SJCRH30 (cell line): ENCODE data around the gene ASB2. TPM values are rescaled to one million over a fixed set of nuclear protein-coding genes. Genes with fewer than 3 reads are reported as not detected.
A peak's percentile ranks its signal among the peaks of the same experiment; 100 is the strongest.

Experiments
- DNase-seq, 2 experiments: peaks; one replicate each; pipeline ENCODE4 v3.0.0-alpha.2; 2015 to 2020
- H3K27ac ChIP-seq: fragments of 250-450 bp; sonication (Bioruptor Pico); 2 replicates; pipeline ENCODE4 v1.5.1; 2020; ENCODE audit warnings: mild to moderate bottlenecking, moderate library complexity
- H3K27me3 ChIP-seq: fragments of 250-450 bp; sonication (Bioruptor Pico); 2 replicates; pipeline ENCODE4 v1.5.1; 2020; ENCODE audit warnings: mild to moderate bottlenecking, moderate library complexity
- H3K36me3 ChIP-seq: fragments of 250-450 bp; sonication (Bioruptor Pico); 2 replicates; pipeline ENCODE4 v1.5.1; 2020; ENCODE audit warnings: mild to moderate bottlenecking, moderate library complexity
- H3K4me1 ChIP-seq: fragments of 250-450 bp; sonication (Bioruptor Pico); 2 replicates; pipeline ENCODE4 v1.5.1; 2020; ENCODE audit warnings: mild to moderate bottlenecking, moderate library complexity
- H3K4me3 ChIP-seq: fragments of 250-450 bp; sonication (Bioruptor Pico); 2 replicates; pipeline ENCODE4 v1.5.1; 2020; ENCODE audit warnings: mild to moderate bottlenecking, moderate library complexity
- H3K9me3 ChIP-seq: fragments of 250-450 bp; sonication (Bioruptor Pico); replicated peaks from 2 replicates; pipeline ENCODE4 v1.5.1; 2020; ENCODE audit warnings: mild to moderate bottlenecking, moderate library complexity
- total RNA-seq: library from RNA; depleted of rRNA; stranded (reverse); fragments of >200 nt; shearing (Covaris generic); gene quantifications from 2 replicates; pipeline ENCODE4 v1.2.3, GENCODE V29; 2014

ASB2 gene
- total RNA-seq, 1 experiment from 2014 or later = 2.4 TPM

DNA sequence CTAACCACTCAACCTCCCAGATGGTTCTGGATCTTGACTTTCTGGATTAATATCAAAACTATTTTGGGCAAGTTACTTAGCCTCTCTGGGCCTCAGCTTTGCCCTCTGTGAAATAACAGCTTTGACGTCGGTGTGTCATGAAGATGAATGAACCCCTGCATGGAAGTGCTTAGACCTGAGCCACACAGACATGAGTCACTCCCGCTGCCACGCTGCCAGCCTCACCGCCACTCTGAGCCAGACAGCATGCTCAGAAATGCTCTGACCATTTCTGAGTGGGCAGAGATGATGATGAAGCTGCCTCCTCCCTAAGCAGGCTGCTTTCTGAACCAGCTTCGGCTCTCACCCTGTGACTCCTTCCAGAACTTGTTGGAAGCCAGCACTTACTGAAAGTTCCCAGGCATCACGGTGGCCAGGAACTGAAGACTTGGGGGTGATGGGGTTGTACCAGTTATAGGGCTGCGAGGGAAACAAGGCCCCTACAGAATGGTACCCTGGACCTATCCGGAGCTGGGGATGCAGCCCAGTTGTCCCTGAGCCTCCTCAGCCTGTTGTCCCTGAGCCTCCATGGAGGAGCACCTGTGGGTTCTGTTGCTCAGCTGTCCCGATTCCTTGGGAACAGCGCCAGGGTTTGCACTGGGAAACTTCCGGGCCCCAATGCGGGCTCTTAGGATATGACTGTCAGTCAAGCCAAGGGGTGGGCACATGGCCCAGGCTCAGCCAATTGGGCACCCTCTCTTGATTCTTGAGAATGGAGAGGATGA, 18.7 kb upstream of the ASB2 start:
- H3K4me3 ChIP-seq = no peak overlapping the region
- no peak overlapping the region for H3K27ac ChIP-seq
- H3K9me3 ChIP-seq = no peaks in the 10 kb centered on the region
- peaks cover 4% of the 10 kb centered on the region for H3K4me1 ChIP-seq
- DNase-seq = peak; percentile 69 to 86
- no peaks in the 10 kb centered on the region for H3K36me3 ChIP-seq
- H3K27me3 ChIP-seq = no peaks in the 10 kb centered on the region

DNA sequence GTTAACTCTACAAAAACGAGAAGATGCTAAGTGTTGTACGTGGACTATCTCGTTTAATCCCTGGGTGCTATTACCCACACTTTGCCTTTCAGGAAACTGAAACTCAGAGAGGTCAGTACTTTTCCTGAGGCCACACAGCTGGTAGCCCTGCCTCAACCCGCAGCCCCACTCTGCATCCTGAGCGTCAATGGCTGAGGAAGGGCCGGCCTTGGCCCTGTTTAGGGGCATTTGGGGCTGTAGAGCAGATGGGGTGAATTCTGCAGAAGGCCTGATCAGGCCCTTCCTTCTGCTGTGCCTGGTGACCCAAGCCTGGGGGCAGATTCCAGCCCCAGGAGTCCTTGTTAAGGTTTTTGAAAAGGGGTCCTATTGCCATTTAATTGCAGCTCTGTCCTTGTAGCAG, 17.0 kb upstream of the ASB2 start:
- Histone ChIP-seq H3K4me1 (peaks cover 4% of the 10 kb centered on the region), H3K9me3 (no peaks in the 10 kb centered on the region), H3K36me3 (no peaks in the 10 kb centered on the region), H3K4me3 (no peak overlapping the region), H3K27ac (no peak overlapping the region), H3K27me3 (no peaks in the 10 kb centered on the region)
- DNase-seq = no peak

DNA sequence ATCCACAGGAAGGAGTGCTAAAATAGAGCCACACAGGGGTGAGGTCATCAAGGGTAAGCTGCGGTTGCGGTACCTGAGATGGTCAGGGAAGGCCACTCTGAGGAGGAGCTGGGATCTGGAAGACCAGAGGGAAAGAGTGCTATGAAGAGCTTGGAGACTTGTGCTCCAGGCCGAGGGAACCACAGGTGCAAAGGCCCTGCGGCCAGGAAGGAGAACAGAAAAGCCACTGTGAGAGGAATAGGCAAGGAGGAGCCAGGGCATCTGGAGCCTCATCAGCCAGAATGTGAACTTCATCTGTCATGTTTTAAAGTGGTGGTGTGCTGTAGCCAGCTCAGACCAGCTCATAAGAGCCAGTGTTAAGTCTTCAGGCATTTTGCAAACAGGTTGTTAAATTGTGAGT, 15.3 kb upstream of the ASB2 start:
- DNase-seq = no peak
- no peaks in the 10 kb centered on the region for H3K27me3 ChIP-seq
- no peak overlapping the region for H3K4me3 ChIP-seq

DNA sequence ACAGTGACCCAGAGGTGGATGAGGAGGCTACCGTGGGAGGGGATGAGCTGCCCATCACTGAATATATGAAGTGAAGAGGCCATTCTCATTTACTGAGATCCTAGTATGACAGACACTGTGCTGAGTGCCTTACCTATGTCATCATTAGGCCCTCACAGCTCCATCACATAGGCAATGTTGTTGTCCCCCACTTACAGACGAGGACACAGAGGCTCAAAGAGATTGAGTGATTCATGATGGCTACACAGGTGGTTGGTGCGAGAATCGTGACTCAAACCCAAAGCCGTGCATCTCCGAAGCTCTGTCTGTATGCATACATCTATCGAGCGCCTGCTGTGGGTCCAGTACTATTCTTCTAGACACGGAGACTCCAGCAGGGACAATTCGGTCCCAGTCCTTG, 14.8 kb upstream of the ASB2 start:
- Histone ChIP-seq H3K4me1 (peaks cover 13% of the 10 kb centered on the region), H3K27me3 (no peaks in the 10 kb centered on the region), H3K9me3 (no peaks in the 10 kb centered on the region), H3K27ac (no peak overlapping the region), H3K36me3 (no peaks in the 10 kb centered on the region), H3K4me3 (no peak overlapping the region)
- DNase-seq = no peak

More for the DNA sequence above, 15.3 kb upstream of the ASB2 start:
- Histone ChIP-seq H3K36me3 (no peaks in the 10 kb centered on the region), H3K9me3 (no peaks in the 10 kb centered on the region), H3K27ac (no peak overlapping the region), H3K4me1 (peaks cover 13% of the 10 kb centered on the region)

DNA sequence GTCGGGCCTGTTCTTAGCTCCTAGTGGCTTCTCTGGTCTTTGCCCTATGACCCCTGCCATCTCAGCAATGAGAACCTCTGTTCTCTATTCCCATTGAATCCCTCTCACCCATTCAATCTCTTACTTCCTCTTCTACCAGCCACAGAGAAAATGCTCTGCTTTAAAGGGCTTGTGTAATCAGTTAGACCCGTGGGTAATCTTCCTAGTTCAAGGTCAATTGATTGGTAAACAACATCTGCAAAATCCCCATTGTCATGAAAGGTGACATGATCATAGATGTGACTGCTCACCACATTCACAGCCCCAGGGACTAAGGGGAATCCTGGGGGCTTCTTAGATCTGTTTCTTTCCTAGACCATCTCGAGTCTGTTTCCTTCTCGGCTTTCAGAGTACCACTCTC, 13.6 kb upstream of the ASB2 start:
- H3K27me3 ChIP-seq = no peaks in the 10 kb centered on the region
- H3K36me3 ChIP-seq = no peaks in the 10 kb centered on the region
- no peak overlapping the region for H3K4me3 ChIP-seq
- H3K4me1 ChIP-seq = peaks cover 18% of the 10 kb centered on the region
- H3K27ac ChIP-seq = no peak overlapping the region
- no peaks in the 10 kb centered on the region for H3K9me3 ChIP-seq
- DNase-seq = no peak

DNA sequence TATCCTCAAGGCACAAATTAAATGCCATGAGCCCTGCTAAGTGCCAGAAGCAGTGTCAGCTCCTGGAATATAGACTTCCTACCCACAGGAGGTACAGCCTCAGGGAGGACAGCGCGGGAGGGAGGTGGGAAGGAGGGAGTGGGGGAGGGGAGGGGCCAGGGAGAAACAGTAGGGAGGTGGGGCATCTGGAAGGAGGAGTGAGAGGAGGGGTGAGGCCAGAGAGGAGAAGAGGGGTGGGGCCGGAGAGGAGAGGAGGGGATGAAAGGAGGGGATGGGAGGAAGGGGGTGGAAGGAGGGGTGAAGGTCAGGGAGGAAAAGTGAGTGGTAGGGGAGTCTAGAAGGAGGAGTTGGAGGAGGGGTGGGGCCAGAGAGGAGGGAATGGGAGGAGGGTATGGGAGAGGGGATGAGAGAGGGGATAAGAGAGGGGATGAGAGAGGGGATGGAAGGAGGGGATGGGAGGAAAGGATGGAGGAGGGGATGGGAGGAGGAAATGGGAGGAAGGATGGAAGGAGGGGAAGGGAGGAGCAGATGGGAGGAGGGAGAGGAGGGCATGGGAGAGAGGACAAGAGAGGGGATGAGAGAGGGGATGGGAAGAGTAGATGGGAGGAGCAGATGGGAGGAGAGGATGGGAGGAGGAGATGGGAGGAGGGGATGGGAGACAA, 11.6 kb upstream of the ASB2 start:
- Histone ChIP-seq H3K27me3 (no peaks in the 10 kb centered on the region), H3K4me1 (peaks cover 38% of the 10 kb centered on the region)

DNA sequence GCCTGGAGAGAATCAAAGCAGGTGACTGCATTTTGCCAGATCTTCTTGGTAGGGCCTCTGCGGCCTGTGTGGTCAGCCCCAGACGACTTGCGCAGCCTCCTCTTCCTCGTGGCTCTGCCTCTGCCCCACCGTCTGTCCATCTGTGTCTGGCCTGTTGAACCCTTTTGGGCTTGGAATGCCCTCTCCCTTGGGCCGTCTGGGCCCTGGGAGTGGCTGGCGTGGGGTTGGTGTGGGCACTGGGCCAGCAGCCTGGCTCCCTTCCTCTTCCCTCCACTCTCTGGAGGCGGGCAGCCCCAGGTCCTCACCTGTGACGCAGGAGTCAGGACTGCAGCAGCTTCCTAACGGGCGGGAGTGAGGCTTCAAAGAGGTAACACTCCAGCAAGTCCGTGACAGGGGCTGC, 11.0 kb upstream of the ASB2 start:
- peaks cover 43% of the 10 kb centered on the region for H3K4me1 ChIP-seq
- no peaks in the 10 kb centered on the region for H3K27me3 ChIP-seq
- no peaks in the 10 kb centered on the region for H3K36me3 ChIP-seq
- no peak overlapping the region for H3K27ac ChIP-seq
- no peaks in the 10 kb centered on the region for H3K9me3 ChIP-seq
- DNase-seq = no peak
- no peak overlapping the region for H3K4me3 ChIP-seq

More for the DNA sequence above, 11.6 kb upstream of the ASB2 start:
- Histone ChIP-seq H3K27ac (no peak overlapping the region), H3K36me3 (no peaks in the 10 kb centered on the region), H3K9me3 (no peaks in the 10 kb centered on the region), H3K4me3 (no peak overlapping the region)
- DNase-seq = no peak

DNA sequence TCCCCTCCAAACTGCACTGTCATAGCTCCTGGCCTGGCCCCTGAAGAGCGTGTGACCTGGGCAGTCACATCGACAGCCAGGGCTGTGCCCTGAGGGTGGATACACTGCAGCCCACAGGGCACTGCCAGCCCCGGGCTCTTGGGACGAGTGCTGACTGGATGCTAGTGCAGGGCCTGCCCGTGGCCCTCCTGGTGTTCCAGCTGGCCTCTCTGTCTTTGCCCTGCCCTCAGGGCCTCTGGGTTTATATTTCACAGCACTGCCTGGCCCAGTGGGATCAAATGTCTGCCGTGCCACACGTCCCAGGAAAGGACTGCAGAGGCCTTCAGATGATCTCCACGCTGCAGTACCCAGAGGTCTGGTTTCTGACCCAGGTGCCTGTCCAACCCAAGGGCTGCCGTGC, 10.6 kb upstream of the ASB2 start:
- Histone ChIP-seq H3K4me3 (no peak overlapping the region), H3K36me3 (no peaks in the 10 kb centered on the region), H3K4me1 (peaks cover 48% of the 10 kb centered on the region), H3K27ac (no peak overlapping the region), H3K9me3 (no peaks in the 10 kb centered on the region), H3K27me3 (no peaks in the 10 kb centered on the region)
- DNase-seq = peak; percentile 43 to 66

DNA sequence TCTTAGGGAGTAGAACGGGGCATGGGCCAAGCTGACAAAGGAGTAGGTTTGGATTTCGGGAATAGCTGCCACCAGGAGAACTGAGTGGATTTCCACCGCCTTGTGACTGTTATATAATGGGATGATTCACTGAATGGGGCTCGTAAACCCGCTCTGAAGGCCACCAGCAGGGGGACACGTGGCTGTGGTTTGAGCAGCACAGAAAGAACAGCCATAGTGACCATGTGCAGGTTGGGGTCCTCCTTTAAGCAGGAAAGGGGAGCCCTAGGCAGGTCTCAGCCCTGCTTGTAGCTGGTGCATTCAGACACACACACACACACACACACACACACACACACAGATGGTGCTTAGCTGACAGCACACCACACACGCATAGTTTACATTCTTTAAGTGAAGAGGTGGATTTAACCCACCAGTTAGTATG, 8.6 kb upstream of the ASB2 start:
- peak; percentile 58 to 68 for DNase-seq
- Histone ChIP-seq H3K4me1 (peaks cover 59% of the 10 kb centered on the region), H3K4me3 (no peak overlapping the region), H3K9me3 (no peaks in the 10 kb centered on the region), H3K36me3 (no peaks in the 10 kb centered on the region), H3K27ac (no peak overlapping the region), H3K27me3 (no peaks in the 10 kb centered on the region)

DNA sequence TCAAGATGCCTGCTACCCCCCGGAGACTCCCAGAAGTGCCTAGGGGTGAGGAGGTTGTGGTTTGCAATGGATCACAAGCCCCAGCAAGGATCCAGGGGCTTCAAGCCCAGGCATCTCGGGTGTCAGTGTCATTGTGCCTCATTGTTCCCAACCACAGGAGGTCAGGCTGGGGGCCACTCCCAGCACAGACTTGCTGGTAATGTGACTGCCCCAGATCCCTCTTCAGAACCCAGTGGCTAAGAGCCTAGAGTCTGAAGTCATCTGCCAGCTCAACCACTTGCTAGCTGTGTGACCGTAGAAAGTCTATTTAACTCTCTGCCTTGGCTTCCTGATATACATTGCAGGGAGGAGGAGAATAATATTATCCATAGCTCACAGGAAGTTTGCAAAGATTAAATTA, 7.7 kb upstream of the ASB2 start:
- peaks cover 59% of the 10 kb centered on the region for H3K4me1 ChIP-seq
- H3K4me3 ChIP-seq = no peak overlapping the region
- no peaks in the 10 kb centered on the region for H3K9me3 ChIP-seq
- H3K27ac ChIP-seq = no peak overlapping the region
- H3K27me3 ChIP-seq = no peaks in the 10 kb centered on the region
- peak; percentile 34 to 64 for DNase-seq
- H3K36me3 ChIP-seq = no peaks in the 10 kb centered on the region

DNA sequence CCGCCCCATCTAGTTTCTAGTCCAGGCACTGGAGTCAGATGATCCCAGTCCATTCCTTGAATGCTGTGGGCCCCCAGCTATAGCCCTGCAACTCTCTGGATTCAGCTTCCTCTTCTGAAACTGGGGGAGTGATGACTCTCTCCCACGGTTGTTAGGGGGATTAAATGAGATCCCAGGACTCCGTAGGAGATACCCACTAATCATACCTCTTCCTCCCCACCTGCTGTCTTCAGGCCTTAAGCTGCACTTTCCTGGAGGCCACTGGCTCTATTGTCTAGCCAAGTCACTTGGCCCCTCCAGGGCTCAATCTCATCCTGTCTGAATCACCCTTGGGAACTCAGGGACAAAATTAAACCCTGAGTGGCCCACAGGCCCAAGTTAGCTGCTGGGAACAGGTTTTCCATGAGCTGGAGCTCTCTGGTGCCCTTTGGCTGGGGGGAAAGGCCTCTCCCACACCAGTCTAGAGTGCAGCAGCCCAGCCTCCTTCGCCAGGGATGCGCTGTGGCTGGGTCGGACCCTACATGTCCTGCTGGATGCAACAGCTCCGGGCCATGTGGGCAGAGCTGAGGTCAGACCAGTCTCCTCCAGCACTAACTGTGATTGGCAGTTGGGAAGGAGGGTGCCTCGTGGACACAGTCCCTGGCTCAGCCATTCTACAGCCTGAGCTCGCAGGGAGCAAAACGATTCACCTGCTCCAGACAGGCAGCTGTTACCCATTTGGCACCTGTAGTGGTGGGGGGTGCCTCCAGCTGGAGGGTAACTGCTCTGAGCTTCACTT, 6.0 kb upstream of the ASB2 start:
- Histone ChIP-seq H3K4me1 (peaks cover 58% of the 10 kb centered on the region), H3K36me3 (no peaks in the 10 kb centered on the region), H3K4me3 (no peak overlapping the region), H3K27ac (peak overlapping the region; percentile 69), H3K9me3 (no peaks in the 10 kb centered on the region), H3K27me3 (no peaks in the 10 kb centered on the region)
- peak; percentile 75 to 92 for DNase-seq

DNA sequence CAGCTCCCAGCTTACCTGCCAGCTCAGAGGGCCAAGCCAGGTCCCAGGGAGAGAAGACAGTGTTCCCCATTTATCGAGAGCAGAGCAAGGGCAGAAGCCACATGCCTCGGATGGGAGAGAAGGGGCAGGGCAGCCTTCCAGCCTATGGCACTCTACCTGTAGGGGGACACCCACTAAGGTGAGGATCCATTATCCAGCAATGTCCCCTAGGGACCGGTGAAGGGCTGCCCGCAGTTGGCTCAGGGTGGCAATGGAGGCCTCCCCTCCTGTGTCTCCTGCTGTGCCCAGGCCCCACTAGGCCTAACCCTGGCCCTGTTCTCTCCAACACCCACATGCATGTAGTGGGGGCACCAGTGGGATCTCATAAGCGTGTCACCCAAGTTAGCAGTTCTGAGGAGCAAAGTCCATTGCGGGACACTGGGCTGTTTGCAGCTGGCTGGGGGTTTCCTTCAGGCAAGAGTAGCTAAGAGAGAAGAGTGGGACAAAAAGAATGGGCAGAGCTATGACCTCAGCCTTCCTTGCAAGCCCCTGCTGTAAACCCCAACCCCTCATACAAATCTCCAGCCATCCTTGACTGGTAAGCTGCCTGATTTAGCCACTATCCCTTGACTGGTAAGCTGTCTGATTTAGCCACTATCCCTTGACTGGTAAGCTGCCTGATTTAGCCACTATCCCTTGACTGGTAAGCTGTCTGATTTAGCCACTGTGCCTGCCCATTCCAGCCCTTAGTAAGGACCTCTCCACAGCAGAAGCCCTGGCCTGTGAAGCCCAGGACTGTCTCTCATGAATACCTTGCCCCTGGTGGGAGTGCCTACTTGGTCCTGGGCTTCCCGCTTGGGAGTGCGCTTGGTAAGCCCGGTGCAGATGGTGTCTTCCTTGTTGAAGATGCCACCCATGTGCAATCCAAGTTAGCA, 5.2 kb upstream of the ASB2 start:
- Histone ChIP-seq H3K36me3 (no peaks in the 10 kb centered on the region), H3K4me3 (no peak overlapping the region), H3K27ac (peak overlapping the region; percentile 69), H3K27me3 (no peaks in the 10 kb centered on the region), H3K4me1 (peaks cover 50% of the 10 kb centered on the region), H3K9me3 (no peaks in the 10 kb centered on the region)
- no peak for DNase-seq

DNA sequence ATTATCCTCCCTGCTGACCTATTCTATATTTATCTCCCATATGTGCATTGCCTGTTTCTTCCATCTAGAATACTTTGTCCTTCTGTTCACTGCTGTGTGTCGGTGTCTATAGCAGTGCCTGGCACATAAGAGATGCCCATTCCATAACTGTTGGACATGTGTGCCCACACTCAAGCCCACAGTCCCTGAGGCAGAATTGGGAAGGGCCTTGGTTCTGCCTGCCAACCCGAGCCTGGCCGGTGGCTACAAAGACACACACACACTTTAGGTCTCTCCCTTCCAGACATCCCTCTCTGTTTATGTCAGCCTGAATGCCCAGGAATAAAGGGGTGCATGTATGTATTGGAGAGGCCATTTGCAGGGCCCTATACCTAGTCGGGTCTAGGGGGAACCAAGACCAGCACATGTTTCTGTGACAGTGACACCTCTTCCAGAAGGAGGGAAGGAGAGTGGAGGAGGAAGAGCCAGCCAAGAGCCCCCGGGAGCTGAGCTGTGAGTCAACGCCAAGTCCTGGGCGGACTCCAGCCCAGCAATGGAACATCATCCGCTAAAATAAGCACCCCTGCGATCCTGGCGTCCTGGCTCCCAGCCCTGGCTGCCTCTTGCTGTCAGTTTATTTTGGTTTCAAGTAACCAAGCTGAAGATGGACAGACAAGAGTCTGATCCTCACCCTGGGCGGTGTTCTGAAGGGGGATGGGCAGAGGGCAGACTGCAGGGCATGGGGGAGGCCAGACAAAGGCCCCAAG, 4.3 kb upstream of the ASB2 start:
- Histone ChIP-seq H3K4me1 (peaks cover 51% of the 10 kb centered on the region), H3K9me3 (no peaks in the 10 kb centered on the region), H3K27me3 (no peaks in the 10 kb centered on the region), H3K4me3 (no peak overlapping the region), H3K27ac (no peak overlapping the region), H3K36me3 (no peaks in the 10 kb centered on the region)
- DNase-seq = no peak

DNA sequence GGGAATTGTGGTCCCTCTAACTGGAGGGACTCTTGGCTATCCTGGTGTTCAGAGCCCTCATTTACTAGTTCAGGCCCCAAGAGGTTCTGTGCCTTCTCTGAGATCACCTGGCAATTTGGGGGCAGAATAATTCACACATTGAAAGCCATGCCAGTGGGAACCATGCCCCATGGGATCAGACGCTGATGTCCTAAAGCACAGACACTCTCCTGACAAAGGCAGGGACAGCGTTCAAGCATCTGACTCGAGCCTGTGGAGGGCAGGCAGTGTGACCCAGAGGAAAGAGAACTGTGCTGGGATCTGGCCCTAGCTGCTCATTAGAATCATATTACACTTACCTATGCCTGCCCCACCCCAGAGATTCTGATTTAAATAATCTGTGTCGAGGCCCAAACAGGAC, 2.4 kb upstream of the ASB2 start:
- peaks cover 52% of the 10 kb centered on the region for H3K4me1 ChIP-seq
- no peak for DNase-seq
- H3K36me3 ChIP-seq = no peaks in the 10 kb centered on the region
- no peak overlapping the region for H3K4me3 ChIP-seq
- H3K9me3 ChIP-seq = no peaks in the 10 kb centered on the region
- H3K27ac ChIP-seq = no peak overlapping the region
- no peaks in the 10 kb centered on the region for H3K27me3 ChIP-seq
